ENCODE measurements around the gene LINGO3.
"Not testable (repeated sequence)": the region's sequence is repeated elsewhere in the genome, so short reads cannot be mapped to it uniquely, and the experiment has no call there.

LINGO3 gene

DNA sequence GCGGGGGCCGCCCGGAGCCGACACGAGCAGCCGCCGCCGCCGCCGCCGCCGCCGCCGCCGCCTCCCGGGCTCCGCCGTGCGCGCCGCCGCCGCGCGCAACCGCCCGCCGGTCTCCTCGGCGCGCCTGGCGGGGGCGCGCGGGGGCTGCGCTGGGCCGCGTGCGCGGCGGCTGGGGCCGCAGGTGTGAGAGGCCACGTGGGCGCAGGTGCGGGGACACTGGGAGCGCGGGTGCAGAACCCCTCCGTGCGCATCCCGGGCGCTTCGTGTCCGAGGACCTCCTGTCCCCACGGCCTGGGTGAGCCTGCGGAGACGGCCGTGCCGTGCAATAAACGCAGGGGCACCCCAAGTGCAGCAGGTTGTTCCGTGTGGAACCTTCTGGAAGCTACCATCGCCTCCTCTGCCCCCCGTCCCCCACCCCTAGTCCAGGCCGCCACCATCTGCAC lies at the start of gene LINGO3:
Gene LINGO3, minus strand, starts transcription at position 41 of the 443 bp plus-strand sequence. CDS start 16,378 bp downstream, outside the sequence.
- H3K27ac ChIP-seq: no peak within 1 kb of the TSS
- DNase-seq (ENCODE audit: low read depth, low spot score): no peak

GRCh38 chr19:2356036-2356646 lies 48.2 kb upstream of the LINGO3 start:
- DNase-seq (ENCODE audit: low read depth, low spot score): no peak
- H3K27ac ChIP-seq: no peak overlapping the region

- no peak overlapping the region for H3K27ac ChIP-seq
- no peak for DNase-seq (ENCODE audit: low read depth, low spot score)
Observed at GRCh38 chr19:2355168-2356035, 47.4 kb upstream of the LINGO3 start.

GRCh38 chr19:2354670-2355069 lies 46.7 kb upstream of the LINGO3 start:
- H3K27ac ChIP-seq: no peak overlapping the region
- DNase-seq (ENCODE audit: low read depth, low spot score): no peak

DNA sequence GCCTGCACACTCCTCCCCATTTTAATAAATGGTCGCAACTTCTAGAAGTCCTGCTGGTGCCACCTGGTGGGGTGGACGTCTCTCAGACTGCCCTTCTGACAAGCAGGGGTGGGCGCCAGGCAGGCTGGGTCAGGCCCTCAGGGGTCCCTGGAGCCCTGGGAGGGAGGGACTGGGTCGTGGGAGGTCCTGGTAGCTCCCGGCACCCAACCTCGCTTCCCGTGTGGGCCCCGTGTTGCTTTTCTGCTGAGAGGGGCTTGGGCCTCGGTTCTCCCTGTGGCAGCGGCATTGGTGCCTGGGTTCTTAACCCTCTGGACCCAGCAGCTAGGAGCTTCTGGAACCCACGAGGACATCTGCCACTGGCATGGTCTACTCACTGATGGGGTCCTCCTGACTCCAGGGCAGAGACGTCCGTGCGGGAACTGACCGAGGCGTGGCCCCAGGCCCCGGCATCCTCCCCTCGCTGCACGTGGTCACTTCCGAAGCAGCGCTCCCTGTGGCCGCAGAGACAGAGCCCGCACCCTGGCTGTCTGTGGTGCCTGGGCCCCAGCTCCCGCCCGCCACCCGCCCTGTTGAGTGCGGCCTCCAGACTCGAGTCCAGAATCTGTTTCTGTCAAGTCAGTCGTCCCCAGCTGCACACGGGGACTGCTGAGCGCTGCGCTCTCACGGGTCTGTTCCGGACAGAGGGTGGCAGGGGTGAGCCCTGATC lies 46.1 kb upstream of the LINGO3 start:
- H3K27ac ChIP-seq: no peak overlapping the region
- no peak for DNase-seq (ENCODE audit: low read depth, low spot score)

- DNase-seq (ENCODE audit: low read depth, low spot score): no peak
- H3K27ac ChIP-seq: no peak overlapping the region
Observed at GRCh38 chr19:2353159-2353886, 45.4 kb upstream of the LINGO3 start.

GRCh38 chr19:2352121-2352520 lies 44.2 kb upstream of the LINGO3 start:
- no peak for DNase-seq (ENCODE audit: low read depth, low spot score)
- H3K27ac ChIP-seq: no peak overlapping the region

DNA sequence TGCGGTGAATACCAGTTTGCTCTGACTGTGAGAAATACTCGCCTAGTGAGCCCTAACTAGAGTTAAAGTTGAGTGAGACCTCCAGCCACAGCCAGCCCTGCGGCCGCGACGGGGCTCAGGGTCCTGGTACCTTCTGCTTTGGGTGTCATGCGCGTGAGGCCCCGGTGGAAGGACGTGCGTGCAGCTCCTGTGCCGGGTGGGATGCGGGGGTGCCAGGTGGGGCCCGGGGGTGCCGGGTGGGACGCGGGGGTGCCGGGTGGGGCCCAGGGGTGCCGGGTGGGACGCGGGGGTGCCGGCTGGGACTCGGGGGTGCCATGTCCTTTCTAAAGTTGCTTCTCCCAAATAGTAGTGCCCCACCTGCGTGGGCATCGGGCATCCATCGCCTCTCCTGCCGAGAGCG lies 43.6 kb upstream of the LINGO3 start:
- DNase-seq (ENCODE audit: low read depth, low spot score): no peak
- no peak overlapping the region for H3K27ac ChIP-seq

DNA sequence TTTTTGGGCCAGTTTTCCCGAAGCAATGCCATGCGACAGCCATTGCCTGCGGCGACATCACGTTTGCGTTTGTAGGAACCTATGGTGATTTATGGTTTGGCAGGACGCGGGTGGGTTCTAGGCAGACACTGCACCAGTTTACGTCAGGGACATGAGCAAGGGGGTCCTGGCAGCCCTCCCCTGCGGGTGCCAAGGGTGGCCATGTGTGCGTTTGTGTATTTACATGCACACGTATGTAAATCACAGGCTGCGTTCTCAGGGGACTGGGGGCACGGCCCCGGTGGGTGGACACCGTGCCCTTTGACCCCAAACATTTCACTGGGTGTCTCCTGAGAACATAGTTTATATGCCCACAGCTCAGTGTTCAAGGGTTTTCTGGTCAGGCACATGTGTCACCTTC lies 42.7 kb upstream of the LINGO3 start:
- no peak overlapping the region for H3K27ac ChIP-seq
- DNase-seq (ENCODE audit: low read depth, low spot score): no peak

DNA sequence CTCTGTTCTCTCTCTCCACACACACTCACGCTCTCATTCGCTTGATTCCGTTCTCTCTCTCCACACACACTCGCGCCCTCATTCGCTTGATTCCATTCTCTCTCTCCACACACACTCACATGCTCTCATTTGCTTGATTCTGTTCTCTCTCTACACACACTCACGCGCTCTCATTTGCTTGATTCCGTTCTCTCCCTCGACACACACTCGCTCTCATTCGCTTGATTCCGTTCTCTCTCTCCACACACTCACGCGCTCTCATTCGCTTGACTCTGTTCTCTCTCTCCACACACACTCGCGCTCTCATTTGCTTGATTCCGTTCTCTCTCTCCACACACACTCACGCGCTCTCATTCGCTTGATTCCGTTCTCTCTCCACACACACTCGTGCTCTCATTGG lies 41.9 kb upstream of the LINGO3 start:
- DNase-seq (ENCODE audit: low read depth, low spot score); H3K27ac ChIP-seq: not testable (repeated sequence)

GRCh38 chr19:2345794-2346663 lies 38.1 kb upstream of the LINGO3 start:
- DNase-seq (ENCODE audit: low read depth, low spot score): no peak
- no peak overlapping the region for H3K27ac ChIP-seq

GRCh38 chr19:2345076-2345475 lies 37.1 kb upstream of the LINGO3 start:
- no peak overlapping the region for H3K27ac ChIP-seq
- DNase-seq (ENCODE audit: low read depth, low spot score): no peak

DNA sequence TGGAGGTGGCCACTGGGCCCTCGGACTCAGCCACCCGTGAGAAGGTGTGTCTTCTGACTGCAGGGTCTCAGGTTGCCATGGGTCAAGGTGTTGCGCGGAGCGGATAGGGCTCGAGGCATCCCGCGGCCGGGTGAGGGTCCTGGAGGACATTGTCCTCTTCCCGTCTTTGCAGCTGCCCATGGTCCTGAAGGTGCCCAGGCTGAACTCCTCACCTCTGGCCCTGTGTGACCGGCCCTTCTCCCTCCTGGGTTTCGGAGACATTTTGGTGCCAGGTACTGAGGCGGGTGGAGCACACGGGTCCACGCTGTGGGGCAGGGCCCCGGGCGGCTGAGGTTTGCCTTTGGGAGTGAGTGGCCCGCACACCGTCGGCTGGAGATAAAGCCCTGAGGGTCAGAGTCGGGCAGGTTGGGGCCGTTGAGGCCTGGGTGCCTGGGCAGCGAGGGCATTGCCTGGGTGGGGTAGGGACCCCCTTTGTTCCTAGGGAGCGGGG lies 36.5 kb upstream of the LINGO3 start:
- no peak overlapping the region for H3K27ac ChIP-seq
- DNase-seq (ENCODE audit: low read depth, low spot score): no peak

- DNase-seq (ENCODE audit: low read depth, low spot score): no peak
- no peak overlapping the region for H3K27ac ChIP-seq
Observed at GRCh38 chr19:2343289-2343982, 35.5 kb upstream of the LINGO3 start.

- no peak overlapping the region for H3K27ac ChIP-seq
- no peak for DNase-seq (ENCODE audit: low read depth, low spot score)
Observed at GRCh38 chr19:2342656-2343288, 34.8 kb upstream of the LINGO3 start.

DNA sequence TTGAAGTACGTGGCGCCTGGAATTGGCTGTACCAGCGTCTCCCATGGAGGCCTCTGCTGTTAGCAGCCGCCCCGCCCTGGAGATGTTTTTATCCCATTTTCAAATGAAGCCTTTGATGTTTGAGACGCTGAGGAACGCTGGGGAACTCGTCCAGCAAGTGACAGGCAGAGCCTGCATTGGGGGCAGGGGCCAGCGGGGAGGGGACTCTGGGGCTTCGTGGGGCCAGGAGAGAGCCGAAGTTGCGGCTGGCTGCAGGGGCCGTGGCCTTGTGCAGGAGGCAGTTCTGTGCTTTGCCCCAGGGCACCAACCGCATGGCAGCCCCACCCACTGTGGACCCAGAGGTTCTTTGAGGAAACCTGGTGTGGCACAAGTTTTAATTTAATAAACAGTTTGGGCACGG lies 34.0 kb upstream of the LINGO3 start:
- H3K27ac ChIP-seq: no peak overlapping the region
- DNase-seq (ENCODE audit: low read depth, low spot score): no peak

GRCh38 chr19:2341244-2341751 lies 33.3 kb upstream of the LINGO3 start:
- DNase-seq (ENCODE audit: low read depth, low spot score): no peak
- no peak overlapping the region for H3K27ac ChIP-seq
